GM18907 (cell line): ENCODE results near the gene RB1.

ENCODE experiments used
- ATAC-seq: cut with Tn5 transposase; IDR thresholded peaks from one replicate; pipeline ENCODE4 v1.9.1; 2021; ENCODE audit warnings: mild to moderate bottlenecking, moderate library complexity; ENCODE audit not compliant: unreplicated experiment

RB1 gene

GRCh38 chr13:48492470-48493065 is 189.0 kb downstream of the RB1 start:
- peak; percentile 78 for ATAC-seq

GRCh38 chr13:48493066-48493765 is 189.7 kb downstream of the RB1 start:
- ATAC-seq: no peak

GRCh38 chr13:48493851-48494250 is 190.3 kb downstream of the RB1 start:
- no peak for ATAC-seq

GRCh38 chr13:48494874-48495273 is 191.3 kb downstream of the RB1 start:
- no peak for ATAC-seq

GRCh38 chr13:48496271-48497161 is 193.0 kb downstream of the RB1 start:
- no peak for ATAC-seq

GRCh38 chr13:48497669-48498068 is 194.1 kb downstream of the RB1 start:
- no peak for ATAC-seq

- ATAC-seq: no peak
Measured at GRCh38 chr13:48500652-48501197, 197.2 kb downstream of the RB1 start.

- ATAC-seq: no peak
Measured at GRCh38 chr13:48501705-48502104, 198.2 kb downstream of the RB1 start.

- ATAC-seq: no peak
Measured at GRCh38 chr13:48502601-48503319, 199.2 kb downstream of the RB1 start.

GRCh38 chr13:48504606-48505005 is 201.1 kb downstream of the RB1 start:
- no peak for ATAC-seq

- no peak for ATAC-seq
Measured at GRCh38 chr13:48505012-48505411, 201.5 kb downstream of the RB1 start.

- peak; percentile 77 for ATAC-seq
Measured at GRCh38 chr13:48505597-48506091, 202.1 kb downstream of the RB1 start.

GRCh38 chr13:48506092-48506701 is 202.6 kb downstream of the RB1 start:
- peak; percentile 32 for ATAC-seq

GRCh38 chr13:48507021-48507420 is 203.5 kb downstream of the RB1 start:
- no peak for ATAC-seq

- no peak for ATAC-seq
Measured at GRCh38 chr13:48508011-48508410, 204.5 kb downstream of the RB1 start.

GRCh38 chr13:48510698-48511097 is 207.1 kb downstream of the RB1 start:
- no peak for ATAC-seq

- no peak for ATAC-seq
Measured at GRCh38 chr13:48511621-48512230, 208.2 kb downstream of the RB1 start.

- ATAC-seq: no peak
Measured at GRCh38 chr13:48514793-48515192, 211.2 kb downstream of the RB1 start.

- ATAC-seq: no peak
Measured at GRCh38 chr13:48515732-48516131, 212.2 kb downstream of the RB1 start.

- ATAC-seq: no peak
Measured at GRCh38 chr13:48518083-48518482, 214.5 kb downstream of the RB1 start.
